NB4 (cell line): ENCODE data around the gene BMAL1.

Experiments used
- MYC ChIP-seq: IDR thresholded peaks from 2 replicates; pipeline ENCODE4 v1.6.1; 2011; ENCODE audit warnings: low read depth, low read length
- POLR2A ChIP-seq: IDR thresholded peaks from 2 replicates; pipeline ENCODE4 v1.6.1; 2011; ENCODE audit warnings: mild to moderate bottlenecking; ENCODE audit not compliant: insufficient read length; ENCODE audit errors: extremely low read depth
- TF ChIP-seq, protein P1 (sequence below): IDR thresholded peaks from one replicate; pipeline ENCODE4 v1.5.1; 2012; ENCODE audit warnings: low read depth, low read length

GRCh38 chr11:13236626-13237025 is 41.0 kb upstream of the BMAL1 start:
- TF ChIP-seq, protein P1, sequence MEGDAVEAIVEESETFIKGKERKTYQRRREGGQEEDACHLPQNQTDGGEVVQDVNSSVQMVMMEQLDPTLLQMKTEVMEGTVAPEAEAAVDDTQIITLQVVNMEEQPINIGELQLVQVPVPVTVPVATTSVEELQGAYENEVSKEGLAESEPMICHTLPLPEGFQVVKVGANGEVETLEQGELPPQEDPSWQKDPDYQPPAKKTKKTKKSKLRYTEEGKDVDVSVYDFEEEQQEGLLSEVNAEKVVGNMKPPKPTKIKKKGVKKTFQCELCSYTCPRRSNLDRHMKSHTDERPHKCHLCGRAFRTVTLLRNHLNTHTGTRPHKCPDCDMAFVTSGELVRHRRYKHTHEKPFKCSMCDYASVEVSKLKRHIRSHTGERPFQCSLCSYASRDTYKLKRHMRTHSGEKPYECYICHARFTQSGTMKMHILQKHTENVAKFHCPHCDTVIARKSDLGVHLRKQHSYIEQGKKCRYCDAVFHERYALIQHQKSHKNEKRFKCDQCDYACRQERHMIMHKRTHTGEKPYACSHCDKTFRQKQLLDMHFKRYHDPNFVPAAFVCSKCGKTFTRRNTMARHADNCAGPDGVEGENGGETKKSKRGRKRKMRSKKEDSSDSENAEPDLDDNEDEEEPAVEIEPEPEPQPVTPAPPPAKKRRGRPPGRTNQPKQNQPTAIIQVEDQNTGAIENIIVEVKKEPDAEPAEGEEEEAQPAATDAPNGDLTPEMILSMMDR = no peak
- TF ChIP-seq POLR2A (no peak), MYC (no peak)
